Hepatocyte (in vitro differentiated cells): ENCODE measurements around the gene NEMP1. TPM values are rescaled to one million over a fixed set of nuclear protein-coding genes. Genes with fewer than 3 reads are reported as not detected.

Experiments used
- DNase-seq: peaks from one replicate; pipeline ENCODE4 v3.0.0-alpha.2; 2016; ENCODE audit warnings: low spot score
- H2AFZ ChIP-seq: fragments of 200-600 bp; sonication (generic); 2 replicates; pipeline ENCODE4 v1.6.0; 2016; ENCODE audit warnings: antibody characterized with exemption, mild to moderate bottlenecking
- H3K27ac ChIP-seq: fragments of 200-600 bp; sonication (generic); 2 replicates; pipeline ENCODE4 v1.5.1; 2016; ENCODE audit warnings: mild to moderate bottlenecking
- H3K27me3 ChIP-seq: fragments of 200-600 bp; sonication (generic); 2 replicates; pipeline ENCODE4 v1.6.1; 2016
- H3K36me3 ChIP-seq: fragments of 200-600 bp; sonication (generic); replicated peaks from 2 replicates; pipeline ENCODE4 v1.5.1; 2016; ENCODE audit warnings: low read depth; ENCODE audit not compliant: insufficient read depth
- H3K4me1 ChIP-seq: fragments of 200-600 bp; sonication (generic); 2 replicates; pipeline ENCODE4 v1.5.1; 2016; ENCODE audit warnings: mild to moderate bottlenecking, moderate library complexity; ENCODE audit not compliant: insufficient read depth
- H3K4me2 ChIP-seq: fragments of 200-600 bp; sonication (generic); 2 replicates; pipeline ENCODE4 v1.6.0; 2016
- H3K4me3 ChIP-seq: fragments of 200-600 bp; sonication (generic); 2 replicates; pipeline ENCODE4 v1.5.1; 2016; ENCODE audit warnings: mild to moderate bottlenecking
- H3K79me2 ChIP-seq: fragments of 200-600 bp; sonication (generic); 2 replicates; pipeline ENCODE4 v1.6.0; 2017; ENCODE audit warnings: mild to moderate bottlenecking
- H3K9me2 ChIP-seq: fragments of 200-600 bp; sonication (generic); replicated peaks from 2 replicates; pipeline ENCODE4 v1.6.0; 2017; ENCODE audit warnings: mild to moderate bottlenecking; ENCODE audit not compliant: insufficient read depth
- H3K9me3 ChIP-seq: fragments of 200-600 bp; sonication (generic); 2 replicates; pipeline ENCODE4 v1.5.1; 2016; ENCODE audit warnings: low read depth, mild to moderate bottlenecking
- H4K20me1 ChIP-seq: fragments of 200-600 bp; sonication (generic); 2 replicates; pipeline ENCODE4 v1.6.0; 2016; ENCODE audit warnings: mild to moderate bottlenecking; ENCODE audit not compliant: insufficient read depth, poor library complexity, severe bottlenecking
- EZH2 ChIP-seq: fragments of 200-600 bp; sonication (generic); IDR thresholded peaks from 2 replicates; pipeline ENCODE4 v1.6.1; 2016; ENCODE audit warnings: antibody characterized with exemption, mild to moderate bottlenecking, borderline replicate concordance
- EZH2phosphoT487 ChIP-seq: fragments of 200-600 bp; sonication (generic); IDR thresholded peaks from one replicate; pipeline ENCODE4 v1.6.1; 2018; ENCODE audit warnings: antibody characterized with exemption, mild to moderate bottlenecking, low read depth, moderate library complexity; ENCODE audit not compliant: unreplicated experiment, severe bottlenecking
- WGBS: methylation state at CpG from one replicate; pipeline ENCODE4 v1.1.6; 2016; ENCODE audit warnings: low lambda C conversion rate; ENCODE audit errors: missing lambda C conversion rate; 5-methylcytosine and 5-hydroxymethylcytosine counted together
- polyA plus RNA-seq: library from polyadenylated mRNA; unstranded; fragments of >200 nt; fragmentation: Nextera tagmentation; extraction: Ambion mirVana; gene quantifications from 2 replicates; pipeline ENCODE4 v1.2.1, GENCODE V29; 2016
- total RNA-seq: library from RNA; depleted of rRNA; stranded (reverse); fragments of >200 nt; gene quantifications from 2 replicates; pipeline ENCODE4 v1.2.3, GENCODE V29; 2014
- TF ChIP-seq, protein P1 (sequence below): fragments of 200-600 bp; sonication (generic); IDR thresholded peaks from 2 replicates; pipeline ENCODE4 v1.5.1; 2016; ENCODE audit warnings: antibody characterized with exemption, mild to moderate bottlenecking; ENCODE audit not compliant: poor library complexity

Gene NEMP1
- total and polyA plus RNA-seq, 2 experiments from 2014 or later, result 6.2 to 9.3 TPM

DNA sequence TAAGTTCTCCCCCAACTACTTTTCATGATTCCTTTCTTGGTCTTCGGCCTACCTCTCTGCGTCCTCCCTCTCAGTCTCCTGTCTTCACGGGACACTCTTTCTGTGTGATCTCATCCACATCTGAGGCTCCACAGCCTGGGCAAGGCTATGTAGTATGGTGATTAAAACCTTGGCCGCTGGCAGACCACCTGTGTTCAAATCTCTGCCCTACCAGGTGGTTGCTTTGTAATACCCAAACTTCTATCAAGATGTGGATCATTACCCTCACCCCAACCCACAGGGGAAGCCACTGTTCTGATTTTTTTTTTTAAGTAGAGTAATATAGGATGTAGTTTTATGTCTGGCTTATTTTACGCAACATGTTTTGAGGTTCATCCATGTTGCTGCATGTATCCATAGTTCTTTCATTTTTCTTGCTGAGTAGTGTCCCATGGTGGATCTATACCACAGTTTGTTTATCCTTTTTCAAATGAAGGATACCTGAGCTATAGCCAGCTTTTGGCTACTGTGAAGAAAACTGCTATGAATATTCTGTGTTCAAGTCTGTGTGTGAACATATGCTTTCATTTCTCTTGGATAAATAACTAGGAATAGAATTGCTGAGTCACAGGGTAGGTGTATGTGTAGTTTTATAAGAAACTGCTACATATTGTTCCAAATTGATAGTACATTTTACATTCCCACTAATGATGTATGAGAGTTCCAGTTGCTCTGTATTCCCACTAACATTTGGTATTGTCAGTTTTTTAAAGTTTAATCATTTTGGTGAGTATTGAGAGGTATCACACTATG is 40.9 kb upstream of the NEMP1 start:
- H3K79me2 ChIP-seq, result no peaks in the 10 kb centered on the region

DNA sequence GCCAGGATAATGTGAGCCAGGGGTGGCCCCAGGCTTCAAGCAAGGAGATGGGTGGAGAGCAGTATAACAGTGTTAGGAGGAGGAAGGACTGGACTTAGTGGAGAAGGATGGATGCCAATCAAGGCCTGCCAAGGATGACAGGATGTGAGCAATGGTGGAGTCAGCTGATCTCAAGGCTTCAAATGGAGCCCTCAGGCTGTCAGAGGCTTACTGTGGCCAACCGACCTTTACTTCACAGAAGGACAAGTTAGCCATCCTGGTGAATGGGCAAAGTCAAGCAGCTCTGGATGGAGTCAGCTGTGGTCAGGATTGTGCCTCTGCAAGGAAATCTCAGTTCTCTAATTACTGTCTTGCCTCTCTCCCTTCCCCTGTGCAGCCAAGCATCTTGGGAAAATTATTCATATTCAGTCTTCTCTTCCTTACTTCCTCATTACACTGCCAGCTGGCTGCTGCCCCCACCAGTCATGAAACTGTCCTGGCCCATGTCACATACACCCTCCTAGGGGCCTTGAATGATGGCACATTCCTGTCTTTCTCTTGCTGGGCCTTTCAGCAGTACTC is 40.2 kb upstream of the NEMP1 start:
- H3K9me3 ChIP-seq, result no peaks in the 10 kb centered on the region
- H2AFZ ChIP-seq, result no peak overlapping the region
- TF ChIP-seq EZH2, result no peak
- TF ChIP-seq, protein P1, sequence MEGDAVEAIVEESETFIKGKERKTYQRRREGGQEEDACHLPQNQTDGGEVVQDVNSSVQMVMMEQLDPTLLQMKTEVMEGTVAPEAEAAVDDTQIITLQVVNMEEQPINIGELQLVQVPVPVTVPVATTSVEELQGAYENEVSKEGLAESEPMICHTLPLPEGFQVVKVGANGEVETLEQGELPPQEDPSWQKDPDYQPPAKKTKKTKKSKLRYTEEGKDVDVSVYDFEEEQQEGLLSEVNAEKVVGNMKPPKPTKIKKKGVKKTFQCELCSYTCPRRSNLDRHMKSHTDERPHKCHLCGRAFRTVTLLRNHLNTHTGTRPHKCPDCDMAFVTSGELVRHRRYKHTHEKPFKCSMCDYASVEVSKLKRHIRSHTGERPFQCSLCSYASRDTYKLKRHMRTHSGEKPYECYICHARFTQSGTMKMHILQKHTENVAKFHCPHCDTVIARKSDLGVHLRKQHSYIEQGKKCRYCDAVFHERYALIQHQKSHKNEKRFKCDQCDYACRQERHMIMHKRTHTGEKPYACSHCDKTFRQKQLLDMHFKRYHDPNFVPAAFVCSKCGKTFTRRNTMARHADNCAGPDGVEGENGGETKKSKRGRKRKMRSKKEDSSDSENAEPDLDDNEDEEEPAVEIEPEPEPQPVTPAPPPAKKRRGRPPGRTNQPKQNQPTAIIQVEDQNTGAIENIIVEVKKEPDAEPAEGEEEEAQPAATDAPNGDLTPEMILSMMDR, result no peak
- no peak overlapping the region for H3K27ac ChIP-seq
- H4K20me1 ChIP-seq, result no peaks in the 10 kb centered on the region
- no peaks in the 10 kb centered on the region for H3K9me2 ChIP-seq
- DNase-seq, result no peak
- WGBS, result 78% methylated on average over 1 of the region's 1 CpG
- H3K4me3 ChIP-seq, result no peak overlapping the region
- no peaks in the 10 kb centered on the region for H3K27me3 ChIP-seq
- no peaks in the 10 kb centered on the region for H3K4me1 ChIP-seq
- H3K79me2 ChIP-seq, result no peaks in the 10 kb centered on the region
- H3K36me3 ChIP-seq, result no peaks in the 10 kb centered on the region
- no peak overlapping the region for H3K4me2 ChIP-seq

More for the DNA sequence above, 40.9 kb upstream of the NEMP1 start:
- no peak overlapping the region for H3K27ac ChIP-seq
- H4K20me1 ChIP-seq, result no peaks in the 10 kb centered on the region
- no peaks in the 10 kb centered on the region for H3K27me3 ChIP-seq
- WGBS, result 90% methylated on average over 5 of the region's 5 CpGs
- no peak overlapping the region for H3K4me2 ChIP-seq
- TF ChIP-seq EZH2phosphoT487 (no peak), EZH2 (no peak)
- TF ChIP-seq, protein P1, result no peak
- H2AFZ ChIP-seq, result no peak overlapping the region
- no peak for DNase-seq
- H3K4me1 ChIP-seq, result no peaks in the 10 kb centered on the region
- no peaks in the 10 kb centered on the region for H3K9me3 ChIP-seq
- no peaks in the 10 kb centered on the region for H3K36me3 ChIP-seq
- no peaks in the 10 kb centered on the region for H3K9me2 ChIP-seq
- no peak overlapping the region for H3K4me3 ChIP-seq

DNA sequence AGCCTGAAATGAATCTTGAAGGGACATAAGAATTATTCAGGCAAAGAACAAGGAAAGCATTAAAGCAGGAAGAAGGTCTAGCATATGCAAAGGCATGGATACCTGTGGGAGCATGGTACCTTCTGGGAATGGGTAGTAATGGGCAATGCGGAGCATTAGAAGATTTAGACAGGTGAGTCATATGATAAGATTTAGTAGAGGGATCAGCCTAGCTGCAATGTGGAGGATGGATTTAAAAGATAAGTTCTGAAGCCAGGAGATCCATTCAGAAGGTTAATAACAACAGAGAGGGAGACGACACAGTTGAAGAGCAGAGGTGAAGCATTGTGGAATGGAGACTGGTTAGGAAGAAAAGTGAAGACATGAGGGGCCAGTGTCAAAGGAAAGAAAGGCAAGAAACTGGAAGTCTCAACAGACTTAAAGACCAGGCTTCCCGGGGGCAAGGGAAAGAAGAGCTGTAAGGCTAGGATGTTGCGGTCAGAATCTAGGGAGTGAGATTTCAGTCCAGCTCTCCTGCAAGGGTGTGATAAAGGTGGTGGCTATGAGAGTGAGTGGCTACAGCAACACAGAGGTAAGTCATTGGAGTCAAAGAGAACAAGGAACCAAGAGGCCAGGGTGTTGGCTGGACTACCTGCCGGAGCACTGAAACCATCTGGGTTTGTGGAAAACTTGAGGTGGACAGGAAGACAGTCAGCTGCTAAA is 38.1 kb upstream of the NEMP1 start:
- no peak overlapping the region for H3K27ac ChIP-seq
- no peaks in the 10 kb centered on the region for H3K27me3 ChIP-seq
- WGBS, result 87% methylated on average over 5 of the region's 5 CpGs
- no peak overlapping the region for H3K4me3 ChIP-seq
- peaks cover 6% of the 10 kb centered on the region for H3K4me1 ChIP-seq
- TF ChIP-seq EZH2phosphoT487 (no peak), EZH2 (no peak)
- TF ChIP-seq, protein P1, result no peak
- no peaks in the 10 kb centered on the region for H3K79me2 ChIP-seq
- H3K36me3 ChIP-seq, result no peaks in the 10 kb centered on the region
- no peaks in the 10 kb centered on the region for H3K9me2 ChIP-seq
- no peak overlapping the region for H3K4me2 ChIP-seq
- no peaks in the 10 kb centered on the region for H3K9me3 ChIP-seq
- no peak for DNase-seq
- no peak overlapping the region for H2AFZ ChIP-seq
- no peaks in the 10 kb centered on the region for H4K20me1 ChIP-seq
